Smooth muscle cell of the brain vasculature (primary cell): ENCODE measurements around the gene KIF5C.

Experiments
- DNase-seq: peaks from one replicate; pipeline ENCODE4 v3.0.0-alpha.2; 2012; ENCODE audit warnings: low read depth, low spot score

The KIF5C gene

DNA sequence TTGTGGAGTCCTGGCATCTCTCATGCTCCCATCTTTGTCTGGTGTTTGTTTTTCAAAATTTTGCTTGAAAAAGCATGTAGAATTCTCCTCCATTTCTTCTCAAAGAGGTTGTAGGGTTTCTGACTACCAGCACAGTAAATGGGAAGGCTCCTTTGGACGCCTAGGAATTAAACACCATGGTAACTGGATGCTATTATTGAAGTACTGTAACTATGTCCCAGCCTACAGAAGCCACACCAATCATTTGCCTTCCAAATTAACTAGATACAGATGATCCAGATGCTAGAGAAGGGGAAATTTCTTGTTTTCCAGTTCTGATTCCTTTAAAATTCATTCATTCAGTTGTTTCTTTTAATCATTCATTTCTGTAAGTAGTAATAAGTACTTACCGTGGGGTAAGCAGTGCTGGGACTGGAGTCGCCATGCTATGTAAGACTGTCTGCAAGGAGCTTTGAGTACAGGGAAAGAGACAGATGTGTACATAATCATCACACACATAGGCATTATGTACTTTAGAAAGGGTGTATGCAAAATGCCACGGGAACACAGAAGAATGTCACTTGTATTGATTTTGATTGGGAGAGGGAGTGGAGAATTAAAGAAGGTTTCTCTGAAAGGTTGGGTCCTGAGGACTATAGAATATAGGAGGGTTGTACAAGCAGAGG, 49.6 kb downstream of the KIF5C start:
- DNase-seq, result no peak

GRCh38 chr2:148926291-148926961, 51.4 kb downstream of the KIF5C start:
- no peak for DNase-seq

GRCh38 chr2:148926981-148927401, 52.0 kb downstream of the KIF5C start:
- DNase-seq, result no peak

DNA sequence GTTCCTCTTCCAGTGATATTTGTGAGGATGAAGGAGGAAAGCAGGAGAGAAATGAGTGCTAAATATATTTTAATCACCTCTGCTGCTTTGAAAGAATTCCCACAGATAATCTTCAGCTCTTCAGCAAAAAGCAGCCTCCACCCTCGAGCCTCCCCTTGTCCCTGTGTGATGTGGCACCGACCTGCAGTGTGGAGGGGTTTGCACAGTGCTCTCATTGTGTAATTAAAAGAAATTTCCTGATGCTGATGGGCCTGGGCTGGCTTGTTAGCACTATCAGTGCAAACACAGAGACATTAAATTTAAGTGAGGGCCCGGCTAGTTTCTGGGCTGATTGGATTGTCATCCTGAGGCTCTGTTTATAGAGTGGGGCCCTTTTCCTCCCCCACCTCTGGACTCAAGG, 53.4 kb downstream of the KIF5C start:
- no peak for DNase-seq

GRCh38 chr2:148930046-148930775, 55.2 kb downstream of the KIF5C start:
- DNase-seq, result no peak

- DNase-seq, result no peak
Observed at GRCh38 chr2:148932536-148932935, 57.5 kb downstream of the KIF5C start.

GRCh38 chr2:148933456-148933855, 58.4 kb downstream of the KIF5C start:
- DNase-seq, result no peak

DNA sequence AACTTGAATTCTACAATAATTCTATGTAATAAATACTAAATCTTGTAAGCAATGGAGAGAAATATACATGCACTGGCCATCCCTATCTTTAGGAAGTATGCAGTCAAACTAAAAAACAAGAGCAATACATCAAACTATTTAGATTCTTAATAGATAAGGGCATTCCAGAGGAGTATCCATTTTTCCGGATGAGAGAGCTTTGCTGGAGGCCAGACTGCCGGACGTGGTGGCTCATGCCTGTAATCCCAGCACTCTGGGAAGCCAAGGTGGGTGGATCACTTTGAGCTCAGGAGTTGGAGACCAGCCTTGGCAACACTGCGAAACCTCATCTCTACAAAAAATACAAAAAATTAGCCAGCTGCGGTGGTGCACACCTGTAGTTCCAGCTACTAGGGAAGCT, 60.8 kb downstream of the KIF5C start:
- no peak for DNase-seq

DNA sequence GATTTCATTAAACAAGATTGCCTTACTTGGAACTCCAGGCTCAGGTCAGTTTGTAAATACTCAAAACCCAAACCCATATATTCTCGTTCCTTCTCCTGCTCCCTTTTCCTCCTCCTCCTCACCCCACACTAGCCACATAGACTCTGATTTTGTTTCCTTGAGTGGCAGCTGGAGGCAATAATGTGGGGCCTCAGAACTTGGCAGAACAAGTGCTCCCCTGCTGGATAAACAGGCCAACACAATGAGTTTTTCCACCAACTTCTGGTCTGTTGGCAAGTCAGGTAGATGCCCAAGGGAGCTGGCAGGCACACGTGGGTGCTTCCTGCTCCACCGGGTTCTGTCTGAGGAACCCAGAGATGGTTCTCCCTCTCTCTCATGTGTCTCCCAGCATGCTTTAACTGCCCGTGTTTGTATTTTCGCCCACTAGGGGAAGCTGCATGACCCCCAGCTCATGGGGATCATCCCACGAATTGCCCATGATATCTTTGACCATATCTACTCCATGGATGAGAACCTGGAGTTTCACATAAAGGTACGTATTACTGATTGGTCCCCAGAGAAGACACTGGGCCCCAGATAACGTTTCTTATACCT, 61.9 kb downstream of the KIF5C start:
- no peak for DNase-seq

DNA sequence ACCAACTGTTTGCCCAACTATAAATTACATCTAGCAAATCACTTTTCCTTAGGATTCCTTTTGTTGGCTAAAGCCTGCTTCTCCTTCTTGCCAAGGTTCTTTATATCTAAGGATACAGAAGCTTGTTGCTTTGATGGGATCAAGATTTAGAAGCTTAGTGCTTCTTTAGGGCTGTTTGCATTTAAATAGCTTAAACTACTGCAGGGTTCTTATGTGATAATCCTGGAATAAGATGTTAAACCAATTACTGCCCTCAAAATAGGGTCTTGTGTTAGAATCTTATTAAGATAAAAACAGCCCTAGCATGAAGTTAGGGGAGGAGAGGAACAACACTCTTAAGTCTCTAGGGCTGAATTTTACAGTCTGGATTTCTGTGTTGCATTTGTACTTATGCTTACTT, 64.2 kb downstream of the KIF5C start:
- DNase-seq, result no peak

GRCh38 chr2:148943097-148943496, 68.1 kb downstream of the KIF5C start:
- no peak for DNase-seq

GRCh38 chr2:148944536-148944935, 69.5 kb downstream of the KIF5C start:
- DNase-seq, result no peak

GRCh38 chr2:148947299-148947698, 72.3 kb downstream of the KIF5C start:
- DNase-seq, result no peak

- DNase-seq, result no peak
Observed at GRCh38 chr2:148948868-148949267, 73.8 kb downstream of the KIF5C start.

DNA sequence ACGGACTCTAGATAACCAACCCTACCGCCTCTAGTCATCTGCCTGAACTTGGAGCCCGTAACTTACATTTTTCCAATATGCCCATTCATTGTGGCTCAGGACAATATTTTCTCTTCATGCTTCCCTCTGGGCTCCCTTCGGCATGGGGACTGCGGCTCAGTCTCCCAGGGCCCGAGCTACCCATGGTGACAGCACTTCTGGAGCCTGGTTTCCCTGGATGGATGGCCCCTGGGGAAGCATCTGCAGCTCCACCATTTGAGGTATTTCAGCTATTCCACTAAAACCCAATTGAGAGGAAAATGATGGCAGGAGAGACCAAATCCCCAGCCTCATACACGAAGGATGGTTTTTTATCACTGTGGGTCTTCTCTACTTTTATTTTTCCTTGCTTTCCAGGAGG, 74.3 kb downstream of the KIF5C start:
- no peak for DNase-seq

DNA sequence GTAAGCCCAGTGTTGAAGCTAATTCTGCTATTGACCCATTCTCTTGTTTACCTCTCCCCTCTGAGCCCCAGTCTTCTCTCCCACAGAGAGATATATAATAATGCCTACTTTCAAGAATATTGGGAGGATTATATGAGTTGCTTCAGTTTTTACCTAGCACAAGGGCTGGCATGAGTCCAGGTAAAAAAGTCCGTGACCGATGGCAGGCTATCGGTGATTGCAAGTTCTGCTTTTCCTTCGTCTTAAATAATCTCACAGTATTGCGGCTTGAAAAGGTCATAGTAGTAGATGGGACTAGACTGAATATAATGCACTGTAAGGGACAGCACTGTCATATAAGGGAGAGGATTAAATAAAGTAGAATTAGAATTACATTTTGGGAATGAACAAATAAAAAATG, 77.6 kb downstream of the KIF5C start:
- no peak for DNase-seq

- no peak for DNase-seq
Observed at GRCh38 chr2:148953426-148953825, 78.4 kb downstream of the KIF5C start.

GRCh38 chr2:148954536-148954935, 79.5 kb downstream of the KIF5C start:
- no peak for DNase-seq

- no peak for DNase-seq
Observed at GRCh38 chr2:148955798-148956197, 80.8 kb downstream of the KIF5C start.

GRCh38 chr2:148957023-148957422, 82.0 kb downstream of the KIF5C start:
- DNase-seq, result no peak

DNA sequence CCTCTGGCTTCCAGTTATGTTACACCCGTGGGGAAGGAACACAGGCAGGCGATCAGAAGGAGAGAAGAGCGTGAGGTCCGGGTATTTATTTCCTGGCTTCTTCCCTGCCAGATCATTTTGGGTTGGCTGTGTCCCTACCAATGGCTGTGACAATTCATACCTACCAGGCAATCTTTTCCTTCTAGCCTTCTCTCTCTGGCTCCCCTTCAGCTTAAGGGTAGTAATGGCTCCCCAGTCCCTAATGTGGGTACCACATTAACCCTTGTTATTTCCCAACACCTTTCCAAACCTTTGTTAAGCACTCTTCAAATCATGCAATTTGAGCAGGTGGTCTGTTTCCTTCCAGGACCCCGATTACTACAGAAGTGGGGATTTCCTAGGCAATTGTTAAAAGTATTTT, 84.7 kb downstream of the KIF5C start:
- no peak for DNase-seq

DNA sequence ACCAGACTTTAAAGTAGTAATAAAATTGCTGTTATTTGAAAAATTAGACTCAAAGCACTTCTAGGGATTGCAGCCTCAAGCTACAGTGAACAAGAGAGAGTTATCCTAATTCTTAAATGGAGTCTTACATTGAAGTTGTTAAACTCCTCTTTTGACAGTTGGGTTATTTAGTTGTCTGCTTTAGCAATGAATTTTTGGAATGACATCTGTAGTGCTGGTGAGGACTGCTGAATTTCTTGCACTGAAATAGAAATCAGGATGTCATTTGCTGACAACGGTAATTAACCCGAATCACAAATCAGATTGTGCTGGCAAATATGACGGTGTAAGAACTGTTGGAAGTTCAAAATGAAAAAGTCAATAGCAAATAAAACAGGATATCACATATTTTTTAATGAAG, 85.5 kb downstream of the KIF5C start:
- DNase-seq, result no peak

- no peak for DNase-seq
Observed at GRCh38 chr2:148963461-148963860, 88.4 kb downstream of the KIF5C start.
